ENCODE data around the gene CCDC183. TPM values are rescaled to one million over a fixed set of nuclear protein-coding genes. Genes with fewer than 3 reads are reported as not detected.

The CCDC183 gene
- total and polyA plus RNA-seq, 10 of the 15 experiments (the other 5 are each of a cell fraction or from before 2014, with no cell fraction given): 0.04 to 1.2 (median 0.55) TPM; not detected in 5

- TF ChIP-seq BCLAF1 (IDR thresholded peaks at IDR 0.05) (no peak), RBBP5 (conservative IDR thresholded peaks at IDR 0.05) (no peak), ZBED1 (IDR thresholded peaks at IDR 0.05; ENCODE audit: borderline replicate concordance) (no peak), PAX5 (IDR thresholded peaks at IDR 0.05; ENCODE audit: borderline replicate concordance, low read depth, low read length) (no peak), MTA3 (IDR thresholded peaks at IDR 0.05; ENCODE audit: borderline replicate concordance, low read length) (no peak), CHD1 (IDR thresholded peaks at IDR 0.05; ENCODE audit: low read depth, low read length) (no peak), ZNF622 (IDR thresholded peaks at IDR 0.05) (no peak), MEF2B (IDR thresholded peaks at IDR 0.05; ENCODE audit: partially characterized antibody, poor library complexity, severe bottlenecking) (no peak), ZBTB40 (IDR thresholded peaks at IDR 0.05; ENCODE audit: borderline replicate concordance) (no peak), USF2 (IDR thresholded peaks at IDR 0.05; ENCODE audit: borderline replicate concordance, low read depth, low read length) (no peak), JUND (IDR thresholded peaks at IDR 0.05; ENCODE audit: low read depth, low read length) (no peak), REST (IDR thresholded peaks at IDR 0.05; ENCODE audit: low read depth, low read length) (0 out of 2 replicates have a peak, but pooled peaks have one; percentile 29), CTCF (IDR thresholded peaks at IDR 0.05 in 2 of 3, conservative IDR thresholded peaks at IDR 0.05 in 1 of 3; ENCODE audit: control insufficient read depth in 2 of 3, extremely low read depth in 1 of 3, insufficient read depth in 1 of 3, low read depth in 3 of 3, low read length in 3 of 3) (no peak), MYC (IDR thresholded peaks at IDR 0.05; ENCODE audit: insufficient read depth, insufficient read length, insufficient replicate concordance, low read length, severe bottlenecking) (no peak), ESRRA (IDR thresholded peaks at IDR 0.05; ENCODE audit: low read length) (no peak)
Observed at GRCh38 chr9:136807281-136808074, 11.3 kb downstream of the CCDC183 start, which contains the start of gene RABL6 (continued).
